ENCODE data around the gene SLC6A6.

DNA sequence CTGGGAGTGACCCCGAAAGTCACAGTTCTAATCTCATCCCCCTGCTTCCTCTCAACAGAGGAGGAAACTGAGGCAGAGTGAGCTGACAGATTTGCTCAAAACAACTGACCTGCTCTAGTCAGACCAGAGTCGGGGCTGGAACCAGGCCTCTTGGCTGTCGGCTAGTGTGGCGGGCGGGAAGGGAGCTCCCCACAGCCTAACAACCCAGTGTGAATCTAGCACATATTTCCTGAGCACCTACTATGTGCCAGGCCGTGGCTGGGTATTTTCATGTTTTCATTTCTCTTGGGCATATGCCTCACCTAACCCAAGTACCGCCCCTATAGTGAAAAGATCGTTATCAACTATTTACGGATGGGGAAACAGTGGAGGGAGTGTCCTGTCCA, 110.5 kb downstream of the SLC6A6 start:
- TF ChIP-seq, protein P1, sequence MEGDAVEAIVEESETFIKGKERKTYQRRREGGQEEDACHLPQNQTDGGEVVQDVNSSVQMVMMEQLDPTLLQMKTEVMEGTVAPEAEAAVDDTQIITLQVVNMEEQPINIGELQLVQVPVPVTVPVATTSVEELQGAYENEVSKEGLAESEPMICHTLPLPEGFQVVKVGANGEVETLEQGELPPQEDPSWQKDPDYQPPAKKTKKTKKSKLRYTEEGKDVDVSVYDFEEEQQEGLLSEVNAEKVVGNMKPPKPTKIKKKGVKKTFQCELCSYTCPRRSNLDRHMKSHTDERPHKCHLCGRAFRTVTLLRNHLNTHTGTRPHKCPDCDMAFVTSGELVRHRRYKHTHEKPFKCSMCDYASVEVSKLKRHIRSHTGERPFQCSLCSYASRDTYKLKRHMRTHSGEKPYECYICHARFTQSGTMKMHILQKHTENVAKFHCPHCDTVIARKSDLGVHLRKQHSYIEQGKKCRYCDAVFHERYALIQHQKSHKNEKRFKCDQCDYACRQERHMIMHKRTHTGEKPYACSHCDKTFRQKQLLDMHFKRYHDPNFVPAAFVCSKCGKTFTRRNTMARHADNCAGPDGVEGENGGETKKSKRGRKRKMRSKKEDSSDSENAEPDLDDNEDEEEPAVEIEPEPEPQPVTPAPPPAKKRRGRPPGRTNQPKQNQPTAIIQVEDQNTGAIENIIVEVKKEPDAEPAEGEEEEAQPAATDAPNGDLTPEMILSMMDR (IDR thresholded peaks at IDR 0.05): no peak
- TF ChIP-seq POLR2A (IDR thresholded peaks at IDR 0.05): no peak

Measured in body of pancreas (tissue), 4 donors.